Stomach (tissue), 9 donors: ENCODE results near the gene SNAPC5. TPM values are rescaled to one million over a fixed set of nuclear protein-coding genes. Genes with fewer than 3 reads are reported as not detected.
A peak's percentile ranks its signal among the peaks of the same experiment; 100 is the strongest.
"Not testable (repeated sequence)": the region's sequence is repeated elsewhere in the genome, so short reads cannot be mapped to it uniquely, and the experiment has no call there.

Experiments
- DNase-seq, 2 donors: peaks; one replicate each; pipeline versions ENCODE4 v3.0.0 to v3.0.0-alpha.2; 2013 to 2019
- H3K27ac ChIP-seq, 5 donors: fragments of 200-600 bp in 4 of 5; sonication (generic) in 4 of 5; one replicate each; pipeline ENCODE4 v1.5.1; 2013 to 2019; ENCODE audit warnings: mild to moderate bottlenecking in 1 of 5, moderate library complexity in 1 of 5
- H3K27me3 ChIP-seq, 3 donors: fragments of 200-600 bp; sonication (generic); one replicate each; pipeline ENCODE4 v1.5.1; 2017 to 2019; ENCODE audit warnings: mixed run types in 1 of 3
- H3K36me3 ChIP-seq, 4 donors: fragments of 200-600 bp; sonication (generic); 1 replicate in 3 of 4; 2 replicates in 1 of 4; pipeline ENCODE4 v1.5.1; 2016 to 2019
- H3K4me1 ChIP-seq, 4 donors: fragments of 200-600 bp; sonication (generic); one replicate each; pipeline ENCODE4 v1.5.1; 2016 to 2019
- H3K4me3 ChIP-seq, 4 donors: fragments of 200-600 bp; sonication (generic) in 3 of 4; one replicate each; pipeline ENCODE4 v1.5.1; 2016 to 2019; ENCODE audit warnings: mild to moderate bottlenecking in 1 of 4
- H3K9me3 ChIP-seq, 4 donors: fragments of 200-600 bp; sonication (generic); one replicate each; pipeline ENCODE4 v1.5.1; 2016 to 2019
- EP300 ChIP-seq: sonication (generic); formaldehyde crosslinking; IDR thresholded peaks from one replicate; pipeline ENCODE4 v1.6.1; 2017; ENCODE audit warnings: antibody characterized with exemption
- POLR2A ChIP-seq, 4 donors: fragments of 450-650 bp; IDR thresholded peaks; one replicate each; pipeline ENCODE4 v1.6.1; 2016; ENCODE audit warnings: antibody characterized with exemption in 4 of 4, control low read depth in 2 of 4, mild to moderate bottlenecking in 1 of 4, moderate library complexity in 1 of 4
- POLR2AphosphoS5 ChIP-seq, 3 donors: sonication (generic); formaldehyde crosslinking; IDR thresholded peaks; one replicate each; pipeline ENCODE4 v1.6.1; 2016; ENCODE audit warnings: antibody characterized with exemption in 3 of 3
- WGBS, 5 donors: extraction: QIAGEN DNeasy Blood & Tissue Kit in 3 of 5; methylation state at CpG; one replicate each; pipeline versions ENCODE4 v1.1.5 to v1.1.7; 2013 to 2018; 5-methylcytosine and 5-hydroxymethylcytosine counted together
- intact Hi-C: fragments of 100-400 bp; cut with DNase I; formaldehyde crosslinking; loops from one replicate; pipeline ENCODE4 v1.15.1; 2023; ENCODE audit warnings: low total_unique reads
- polyA plus RNA-seq, 3 donors: library from polyadenylated mRNA; stranded (reverse); fragments of 200-250 nt; gene quantifications; one replicate each; pipeline ENCODE4 v1.2.3, GENCODE V29; 2013
- total RNA-seq, 5 donors: library from RNA; depleted of rRNA; stranded (reverse); fragments of >200 nt; gene quantifications; one replicate each; pipeline versions ENCODE4 v1.1.0 to v1.2.3, GENCODE V29; 2014 to 2016
- TF ChIP-seq, protein P1 (sequence below), 7 experiments: fragments of 450-650 bp in 4 of 7; fragments of 200-600 bp in 3 of 7; sonication (generic) in 3 of 7; IDR thresholded peaks; one replicate each; pipeline ENCODE4 v1.5.1; 2016 to 2019; ENCODE audit warnings: antibody characterized with exemption in 7 of 7, control low read depth in 2 of 7, mild to moderate bottlenecking in 1 of 7
- donor health status: healthy with polysubstance abuse.
- donor health status: Bipolar disorder and iron deficiency.
- donor health status: healthy.

The SNAPC5 gene
- total and polyA plus RNA-seq, 8 donors, result 2.3 to 49.0 (median 18.0) TPM

DNA sequence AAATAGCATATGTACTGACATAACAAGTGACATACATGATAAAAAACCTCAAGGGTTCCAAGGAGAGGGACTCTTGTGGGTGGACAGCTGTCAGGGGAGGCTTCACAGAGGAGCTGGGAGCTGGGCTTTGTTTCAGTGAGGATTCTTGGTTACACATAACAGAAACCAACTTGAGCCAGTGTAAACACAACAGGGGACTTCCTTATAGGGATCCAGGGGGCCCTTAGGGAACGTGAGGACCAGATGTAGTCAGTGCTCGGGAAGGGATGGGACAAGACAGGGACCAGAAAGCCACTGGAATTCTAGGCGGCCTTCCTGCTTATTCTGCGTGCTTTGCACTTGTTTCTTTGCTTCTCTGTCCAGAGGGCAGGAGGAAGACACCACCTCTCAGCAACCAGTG lies 34.9 kb downstream of the SNAPC5 start:
- intact Hi-C loops, result no loop called here
- Histone ChIP-seq H3K27me3 (no peaks in the 10 kb centered on the region), H3K36me3 (peaks cover 5 to 18% (median 7%) of the 10 kb centered on the region in 4 donors), H3K4me1 (peaks cover 0 to 10% (median 0%) of the 10 kb centered on the region in 4 donors), H3K4me3 (no peak overlapping the region), H3K27ac (no peak overlapping the region), H3K9me3 (no peaks in the 10 kb centered on the region)
- TF ChIP-seq POLR2AphosphoS5 (IDR thresholded peaks at IDR 0.05), result no peak
- TF ChIP-seq, protein P1, sequence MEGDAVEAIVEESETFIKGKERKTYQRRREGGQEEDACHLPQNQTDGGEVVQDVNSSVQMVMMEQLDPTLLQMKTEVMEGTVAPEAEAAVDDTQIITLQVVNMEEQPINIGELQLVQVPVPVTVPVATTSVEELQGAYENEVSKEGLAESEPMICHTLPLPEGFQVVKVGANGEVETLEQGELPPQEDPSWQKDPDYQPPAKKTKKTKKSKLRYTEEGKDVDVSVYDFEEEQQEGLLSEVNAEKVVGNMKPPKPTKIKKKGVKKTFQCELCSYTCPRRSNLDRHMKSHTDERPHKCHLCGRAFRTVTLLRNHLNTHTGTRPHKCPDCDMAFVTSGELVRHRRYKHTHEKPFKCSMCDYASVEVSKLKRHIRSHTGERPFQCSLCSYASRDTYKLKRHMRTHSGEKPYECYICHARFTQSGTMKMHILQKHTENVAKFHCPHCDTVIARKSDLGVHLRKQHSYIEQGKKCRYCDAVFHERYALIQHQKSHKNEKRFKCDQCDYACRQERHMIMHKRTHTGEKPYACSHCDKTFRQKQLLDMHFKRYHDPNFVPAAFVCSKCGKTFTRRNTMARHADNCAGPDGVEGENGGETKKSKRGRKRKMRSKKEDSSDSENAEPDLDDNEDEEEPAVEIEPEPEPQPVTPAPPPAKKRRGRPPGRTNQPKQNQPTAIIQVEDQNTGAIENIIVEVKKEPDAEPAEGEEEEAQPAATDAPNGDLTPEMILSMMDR (IDR thresholded peaks at IDR 0.05), result no peak
- no peak for TF ChIP-seq EP300
- no peak for TF ChIP-seq POLR2A (IDR thresholded peaks at IDR 0.05)
- WGBS, 5 donors, result 67 to 86% (median 80%) methylated on average over 4 of the region's 4 CpGs
- DNase-seq, result peak in 1 of 2 donors; percentile 40

DNA sequence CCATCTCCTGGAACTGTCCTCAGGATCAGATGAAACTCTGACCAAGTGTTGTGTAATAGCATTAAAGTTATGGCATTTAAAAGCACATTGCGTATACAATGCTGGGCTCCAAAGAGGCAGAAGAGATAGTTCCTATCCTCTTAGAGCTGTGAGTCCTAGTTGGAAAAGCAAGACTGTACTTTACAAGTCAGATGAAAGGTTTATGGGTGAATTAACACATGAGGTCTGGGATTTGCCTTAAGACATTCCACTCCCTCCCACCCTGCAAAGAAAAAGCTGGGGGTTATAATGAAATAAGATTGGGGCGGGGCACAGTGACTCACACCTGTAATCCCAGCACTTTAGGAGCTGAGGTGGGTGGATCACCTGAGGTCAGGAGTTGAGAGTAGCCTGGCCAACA lies 35.6 kb downstream of the SNAPC5 start:
- no peaks in the 10 kb centered on the region for H3K27me3 ChIP-seq
- no peak overlapping the region for H3K4me3 ChIP-seq
- H3K4me1 ChIP-seq, result peaks cover 0 to 10% (median 0%) of the 10 kb centered on the region in 4 donors
- peaks cover 5 to 18% (median 7%) of the 10 kb centered on the region in 4 donors for H3K36me3 ChIP-seq
- DNase-seq, result no peak
- no peaks in the 10 kb centered on the region for H3K9me3 ChIP-seq
- intact Hi-C loops, result no loop called here
- no peak overlapping the region for H3K27ac ChIP-seq
- whole genome bisulfite sequencing, 5 donors, result 92 to 98% (median 95%) methylated on average over 2 of the region's 2 CpGs
- TF ChIP-seq, protein P1 (IDR thresholded peaks at IDR 0.05), result no peak
- TF ChIP-seq POLR2A (IDR thresholded peaks at IDR 0.05) (no peak), POLR2AphosphoS5 (IDR thresholded peaks at IDR 0.05) (no peak), EP300 (no peak)

DNA sequence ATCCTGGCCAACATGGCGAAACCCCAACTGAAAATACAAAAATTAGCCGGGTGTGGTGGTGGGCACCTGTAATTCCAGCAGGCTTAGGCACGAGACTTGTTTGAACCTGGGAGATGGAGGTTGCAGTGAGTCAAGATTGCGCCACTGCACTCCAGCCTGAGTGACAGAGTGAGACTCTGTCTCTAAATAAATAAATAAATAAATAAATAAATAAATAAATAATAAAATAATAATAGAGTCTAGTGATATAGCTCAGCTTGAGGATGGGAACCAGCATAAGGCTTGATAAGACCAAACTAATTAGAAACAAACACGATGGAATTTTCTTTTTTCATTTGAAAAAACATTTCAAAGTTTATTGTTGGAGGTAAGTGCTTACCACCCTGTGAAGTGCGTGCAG lies 36.3 kb downstream of the SNAPC5 start:
- H3K27me3 ChIP-seq, H3K9me3 ChIP-seq, H3K27ac ChIP-seq, H3K4me3 ChIP-seq, intact Hi-C loops, DNase-seq: not testable (repeated sequence)
- Histone ChIP-seq H3K4me1 (peaks cover 0 to 10% (median 0%) of the 10 kb centered on the region in 4 donors), H3K36me3 (peaks cover 5 to 18% (median 7%) of the 10 kb centered on the region in 4 donors)
- WGBS, 5 donors, result 97 to 99% (median 98%) methylated on average over 6 of the region's 6 CpGs

DNA sequence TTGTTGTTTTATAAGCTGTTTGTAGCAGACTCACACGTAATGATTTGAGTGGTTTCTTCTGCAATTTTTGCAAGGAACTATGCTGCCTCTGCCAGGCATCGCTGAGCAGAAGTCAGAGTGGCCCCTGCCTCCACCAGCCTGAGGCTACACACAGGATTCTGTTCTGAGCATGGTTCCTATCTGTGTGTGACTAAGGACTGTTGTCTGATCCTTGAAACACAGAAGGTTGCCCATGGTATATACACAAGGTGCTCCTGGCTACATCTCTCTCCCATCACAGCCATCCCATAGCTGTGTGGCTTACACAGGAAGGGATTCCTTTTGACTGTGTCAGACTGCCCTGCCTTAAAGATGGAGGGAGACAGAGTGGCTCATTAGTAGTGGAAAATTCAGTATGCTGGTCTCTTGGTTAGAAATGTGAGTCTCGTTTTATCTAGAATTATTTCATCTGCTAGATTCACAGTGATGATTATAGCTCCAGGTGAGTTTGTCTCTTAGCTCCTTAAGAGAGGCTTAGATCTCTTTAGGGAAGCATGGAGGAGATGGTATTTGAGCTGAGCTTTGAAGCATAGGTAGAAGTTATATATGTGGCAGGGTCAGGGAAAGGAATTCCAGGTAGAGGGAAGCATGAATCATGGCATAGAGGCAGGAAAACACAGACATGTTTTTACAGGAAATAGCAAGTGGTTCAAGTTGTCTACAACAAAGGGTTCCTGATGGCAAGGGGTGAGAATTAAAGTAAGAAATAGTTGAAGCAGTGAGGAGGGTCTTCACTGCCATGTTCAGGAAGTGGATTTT lies 37.5 kb downstream of the SNAPC5 start:
- 78 to 90% (median 85%) methylated on average over 3 of the region's 3 CpGs for WGBS, 5 donors
- DNase-seq, result no peak
- TF ChIP-seq POLR2A (IDR thresholded peaks at IDR 0.05) (no peak), POLR2AphosphoS5 (IDR thresholded peaks at IDR 0.05) (no peak), EP300 (no peak)
- TF ChIP-seq, protein P1 (IDR thresholded peaks at IDR 0.05), result no peak
- no peaks in the 10 kb centered on the region for H3K9me3 ChIP-seq
- H3K36me3 ChIP-seq, result peaks cover 2 to 22% (median 7%) of the 10 kb centered on the region in 4 donors
- peaks cover 0 to 10% (median 0%) of the 10 kb centered on the region in 4 donors for H3K4me1 ChIP-seq
- no peak overlapping the region for H3K27ac ChIP-seq
- no peaks in the 10 kb centered on the region for H3K27me3 ChIP-seq
- no peak overlapping the region for H3K4me3 ChIP-seq
- intact Hi-C loops, result no loop called here

DNA sequence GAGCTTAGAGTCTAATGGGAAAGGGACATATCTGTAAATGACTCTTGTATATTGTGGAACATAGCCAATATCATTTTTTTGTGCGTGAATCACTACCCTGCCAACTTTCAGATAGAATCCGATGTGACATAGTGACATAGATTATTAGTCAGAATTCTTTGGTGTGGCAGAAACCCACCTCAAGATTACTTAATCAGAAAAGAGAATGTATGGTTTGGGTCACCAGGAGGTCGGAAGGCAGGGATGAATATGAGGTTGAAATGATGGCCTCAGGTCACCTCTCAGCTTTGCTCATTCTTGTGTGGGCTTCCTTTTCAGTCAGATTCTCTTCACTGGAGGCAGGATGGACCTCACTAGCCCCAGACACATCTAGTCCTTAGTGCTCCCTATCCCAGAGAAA lies 41.4 kb downstream of the SNAPC5 start:
- no peaks in the 10 kb centered on the region for H3K9me3 ChIP-seq
- 67 to 73% (median 68%) methylated on average over 3 of the region's 3 CpGs for WGBS, 5 donors
- TF ChIP-seq POLR2A (IDR thresholded peaks at IDR 0.05), result no peak
- no peak for TF ChIP-seq EP300
- TF ChIP-seq, protein P1 (IDR thresholded peaks at IDR 0.05), result no peak
- TF ChIP-seq POLR2AphosphoS5 (IDR thresholded peaks at IDR 0.05), result no peak

More for the DNA sequence above, 41.4 kb downstream of the SNAPC5 start:
- intact Hi-C loops, result no loop called here
- Histone ChIP-seq H3K27me3 (no peaks in the 10 kb centered on the region), H3K36me3 (peaks cover 0 to 14% (median 9%) of the 10 kb centered on the region in 4 donors), H3K4me1 (no peaks in the 10 kb centered on the region), H3K4me3 (no peak overlapping the region), H3K27ac (no peak overlapping the region)
- no peak for DNase-seq
